SU-DHL-6 (cell line): ENCODE measurements around the gene EYS.

Source experiments
- H2AFZ ChIP-seq: fragments of 200-600 bp; sonication (generic); 2 replicates; pipeline ENCODE4 v1.6.1; 2014; ENCODE audit warnings: low read depth, mild to moderate bottlenecking, moderate library complexity, mixed read lengths, antibody characterized with exemption, low read length; ENCODE audit not compliant: severe bottlenecking
- H3F3A ChIP-seq: fragments of 200-600 bp; shearing (Covaris generic); 2 replicates; pipeline ENCODE4 v1.6.0; 2016; ENCODE audit warnings: antibody characterized with exemption, mild to moderate bottlenecking; ENCODE audit not compliant: insufficient read depth
- H3K27ac ChIP-seq: fragments of 200-600 bp; sonication (generic); 2 replicates; pipeline ENCODE4 v1.5.1; 2016; ENCODE audit warnings: low read depth, mild to moderate bottlenecking, low read length, moderate library complexity, mixed read lengths
- H3K27me3 ChIP-seq: fragments of 200-600 bp; sonication (generic), shearing (Covaris generic); 2 replicates; pipeline ENCODE4 v1.6.0; 2014; ENCODE audit warnings: mild to moderate bottlenecking, low read length
- H3K36me3 ChIP-seq: fragments of 200-600 bp; sonication (generic); 2 replicates; pipeline ENCODE4 v1.6.1; 2014; ENCODE audit warnings: mild to moderate bottlenecking, low read length, mixed read lengths
- H3K4me2 ChIP-seq: fragments of 300-600, 200-600 bp; shearing (Covaris generic), sonication (generic); 2 replicates; pipeline ENCODE4 v1.6.0; 2014; ENCODE audit warnings: low read length, low read depth, mild to moderate bottlenecking; ENCODE audit not compliant: poor library complexity, severe bottlenecking
- H3K4me3 ChIP-seq: fragments of 200-600 bp; sonication (generic); 2 replicates; pipeline ENCODE4 v1.5.1; 2014; ENCODE audit warnings: antibody characterized with exemption, low read length, mild to moderate bottlenecking, mixed read lengths; ENCODE audit not compliant: insufficient read depth, poor library complexity, severe bottlenecking
- H3K79me2 ChIP-seq: fragments of 200-600 bp; sonication (generic); 2 replicates; pipeline ENCODE4 v1.6.1; 2014; ENCODE audit warnings: mild to moderate bottlenecking, low read length, moderate library complexity; ENCODE audit not compliant: insufficient read depth
- H3K9ac ChIP-seq: fragments of 200-600 bp; sonication (generic); 2 replicates; pipeline ENCODE4 v1.7.0; 2014; ENCODE audit warnings: mild to moderate bottlenecking, low read length
- H3K9me2 ChIP-seq: fragments of 200-600 bp; sonication (generic); replicated peaks from 2 replicates; pipeline ENCODE4 v1.6.1; 2014; ENCODE audit warnings: low read length; ENCODE audit not compliant: insufficient read depth
- H3K9me3 ChIP-seq: fragments of 200-600 bp; sonication (generic); 2 replicates; pipeline ENCODE4 v1.6.1; 2014; ENCODE audit warnings: low read length, mixed read lengths; ENCODE audit not compliant: insufficient read depth
- H4K20me1 ChIP-seq: fragments of 200-600 bp; sonication (generic); 2 replicates; pipeline ENCODE4 v1.6.1; 2014; ENCODE audit warnings: low read depth, mild to moderate bottlenecking, antibody characterized with exemption, low read length, moderate library complexity, mixed read lengths
- CTCF ChIP-seq: fragments of 200-600 bp; sonication (generic); IDR thresholded peaks from one replicate; pipeline ENCODE4 v1.5.1; 2017; ENCODE audit warnings: antibody characterized with exemption, mild to moderate bottlenecking, low read length, moderate library complexity; ENCODE audit not compliant: insufficient read depth, poor library complexity, severe bottlenecking
- EZH2phosphoT487 ChIP-seq: fragments of 200-600 bp; sonication (generic), shearing (Covaris generic); conservative IDR thresholded peaks from 2 replicates; pipeline ENCODE4 v1.6.1; 2018; ENCODE audit warnings: mild to moderate bottlenecking, antibody characterized with exemption, low read length, moderate library complexity, mixed read lengths

EYS gene

GRCh38 chr6:64713175-64713574 lies 993.9 kb downstream of the EYS start:
- H3K4me2 ChIP-seq = no peak overlapping the region
- H3K9ac ChIP-seq = no peak overlapping the region
- no peaks in the 10 kb centered on the region for H3K9me2 ChIP-seq
- H3K27me3 ChIP-seq = no peaks in the 10 kb centered on the region
- no peaks in the 10 kb centered on the region for H3K36me3 ChIP-seq
- H3F3A ChIP-seq = no peaks in the 10 kb centered on the region
- H3K79me2 ChIP-seq = no peaks in the 10 kb centered on the region
- H3K4me3 ChIP-seq = no peak overlapping the region
- no peak overlapping the region for H2AFZ ChIP-seq
- H3K27ac ChIP-seq = no peak overlapping the region
- no peaks in the 10 kb centered on the region for H4K20me1 ChIP-seq
- no peak for TF ChIP-seq CTCF
- TF ChIP-seq EZH2phosphoT487 = no peak
- H3K9me3 ChIP-seq = no peaks in the 10 kb centered on the region

- H3K27ac ChIP-seq = no peak overlapping the region
- no peaks in the 10 kb centered on the region for H3K27me3 ChIP-seq
- no peaks in the 10 kb centered on the region for H4K20me1 ChIP-seq
- H3K9ac ChIP-seq = no peak overlapping the region
- no peaks in the 10 kb centered on the region for H3K9me3 ChIP-seq
- no peaks in the 10 kb centered on the region for H3K36me3 ChIP-seq
- H3K4me3 ChIP-seq = no peak overlapping the region
- no peak overlapping the region for H2AFZ ChIP-seq
- H3K79me2 ChIP-seq = no peaks in the 10 kb centered on the region
- TF ChIP-seq CTCF (no peak), EZH2phosphoT487 (no peak)
- no peak overlapping the region for H3K4me2 ChIP-seq
- H3F3A ChIP-seq = no peaks in the 10 kb centered on the region
- no peaks in the 10 kb centered on the region for H3K9me2 ChIP-seq
Observed at GRCh38 chr6:64712606-64713005, 994.4 kb downstream of the EYS start.

- no peaks in the 10 kb centered on the region for H3K9me3 ChIP-seq
- no peak overlapping the region for H2AFZ ChIP-seq
- no peaks in the 10 kb centered on the region for H4K20me1 ChIP-seq
- H3K4me2 ChIP-seq = no peak overlapping the region
- H3K79me2 ChIP-seq = no peaks in the 10 kb centered on the region
- H3F3A ChIP-seq = no peaks in the 10 kb centered on the region
- no peaks in the 10 kb centered on the region for H3K9me2 ChIP-seq
- H3K36me3 ChIP-seq = no peaks in the 10 kb centered on the region
- H3K27me3 ChIP-seq = no peaks in the 10 kb centered on the region
- no peak overlapping the region for H3K9ac ChIP-seq
- TF ChIP-seq CTCF (no peak), EZH2phosphoT487 (no peak)
- H3K4me3 ChIP-seq = no peak overlapping the region
- no peak overlapping the region for H3K27ac ChIP-seq
Observed at GRCh38 chr6:64703922-64704321, 1003.1 kb downstream of the EYS start.
